GM18909 (cell line): ENCODE measurements around the gene ARHGAP19.

Experiments
- ATAC-seq: cut with Tn5 transposase; IDR thresholded peaks from one replicate; pipeline ENCODE4 v1.9.1; 2021; ENCODE audit warnings: mild to moderate bottlenecking; ENCODE audit not compliant: unreplicated experiment, poor library complexity

The ARHGAP19 gene, protein sequence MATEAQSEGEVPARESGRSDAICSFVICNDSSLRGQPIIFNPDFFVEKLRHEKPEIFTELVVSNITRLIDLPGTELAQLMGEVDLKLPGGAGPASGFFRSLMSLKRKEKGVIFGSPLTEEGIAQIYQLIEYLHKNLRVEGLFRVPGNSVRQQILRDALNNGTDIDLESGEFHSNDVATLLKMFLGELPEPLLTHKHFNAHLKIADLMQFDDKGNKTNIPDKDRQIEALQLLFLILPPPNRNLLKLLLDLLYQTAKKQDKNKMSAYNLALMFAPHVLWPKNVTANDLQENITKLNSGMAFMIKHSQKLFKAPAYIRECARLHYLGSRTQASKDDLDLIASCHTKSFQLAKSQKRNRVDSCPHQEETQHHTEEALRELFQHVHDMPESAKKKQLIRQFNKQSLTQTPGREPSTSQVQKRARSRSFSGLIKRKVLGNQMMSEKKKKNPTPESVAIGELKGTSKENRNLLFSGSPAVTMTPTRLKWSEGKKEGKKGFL

DNA sequence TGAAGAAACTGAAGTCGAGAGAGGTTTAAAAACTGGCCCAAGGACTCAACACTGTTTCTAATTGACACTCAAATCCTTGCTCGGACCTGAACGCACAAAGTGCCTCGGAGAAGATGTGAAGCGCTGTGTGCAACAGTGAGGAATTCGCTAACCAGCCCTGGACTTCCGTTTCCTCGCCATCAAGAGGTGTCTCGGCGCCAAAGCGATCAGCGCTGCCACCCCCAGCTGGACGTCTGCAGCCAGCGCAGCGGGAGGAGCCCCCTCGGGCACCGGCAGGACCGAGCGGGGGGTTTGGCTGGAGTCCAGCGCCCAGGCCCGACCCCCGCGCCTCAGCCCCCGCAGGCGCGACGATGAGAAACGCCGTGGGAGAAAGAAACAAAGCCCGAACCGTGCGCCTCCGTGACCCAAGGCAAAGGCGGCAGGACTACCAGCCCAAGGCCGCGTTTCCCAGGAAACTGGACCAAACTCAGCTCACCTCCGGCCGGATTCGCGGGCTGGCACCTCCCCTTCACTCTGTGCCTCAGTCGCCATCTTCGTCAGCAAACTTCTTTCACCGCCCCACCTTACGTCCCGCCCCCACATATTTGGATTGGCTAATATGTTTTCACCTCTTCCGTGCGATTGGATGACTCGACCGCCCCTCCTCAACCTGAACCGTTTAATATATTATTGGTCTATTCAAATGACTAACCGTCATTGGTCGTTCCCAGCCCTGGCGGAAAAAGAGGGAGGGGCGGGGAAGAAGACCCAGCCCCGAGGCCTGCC is at the start of gene ARHGAP19:
ARHGAP19 (minus strand) TSS at position 541 of the 765 bp plus-strand sequence; CDS start at position 531, 10 bp downstream.
- ATAC-seq = peak; percentile 97

DNA sequence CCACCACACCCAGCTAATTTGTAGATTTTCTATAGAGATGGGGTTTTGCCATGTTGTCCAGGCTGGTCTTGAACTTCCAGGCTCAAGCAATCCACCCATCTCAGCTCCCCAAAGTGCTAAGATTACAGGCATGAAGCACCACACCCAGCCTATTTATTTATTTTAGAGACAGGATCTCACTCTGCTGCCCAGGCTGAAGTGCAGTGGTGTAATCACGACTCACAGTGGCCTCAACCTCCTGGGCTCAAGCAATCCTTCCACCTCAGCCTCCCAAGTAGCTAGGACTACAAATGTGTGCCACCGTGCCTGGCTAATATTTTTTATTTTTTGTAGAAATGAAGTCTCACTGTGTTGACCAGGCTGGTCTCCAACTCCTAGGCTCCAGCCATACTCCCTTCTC is 49.0 kb upstream of the ARHGAP19 start:
- no peak for ATAC-seq

DNA sequence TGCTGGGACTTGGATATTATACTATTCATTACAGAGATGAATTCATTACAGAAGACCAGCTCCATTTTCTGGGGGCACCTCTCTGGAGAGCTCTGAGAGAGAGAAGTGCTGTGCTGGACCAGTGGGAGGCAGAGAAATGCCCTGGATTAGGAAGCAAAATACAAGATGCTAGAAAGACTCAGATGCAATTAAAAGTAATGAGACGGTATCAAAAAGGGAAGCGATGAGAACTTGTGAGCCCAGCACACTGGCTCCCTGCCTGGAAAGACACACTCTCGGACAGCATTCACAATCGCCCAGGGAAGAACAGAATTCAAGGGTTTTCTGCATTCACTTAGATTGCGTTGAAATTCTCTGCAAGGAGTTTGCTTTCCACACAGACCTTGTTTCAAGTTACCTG is 45.6 kb upstream of the ARHGAP19 start:
- no peak for ATAC-seq

DNA sequence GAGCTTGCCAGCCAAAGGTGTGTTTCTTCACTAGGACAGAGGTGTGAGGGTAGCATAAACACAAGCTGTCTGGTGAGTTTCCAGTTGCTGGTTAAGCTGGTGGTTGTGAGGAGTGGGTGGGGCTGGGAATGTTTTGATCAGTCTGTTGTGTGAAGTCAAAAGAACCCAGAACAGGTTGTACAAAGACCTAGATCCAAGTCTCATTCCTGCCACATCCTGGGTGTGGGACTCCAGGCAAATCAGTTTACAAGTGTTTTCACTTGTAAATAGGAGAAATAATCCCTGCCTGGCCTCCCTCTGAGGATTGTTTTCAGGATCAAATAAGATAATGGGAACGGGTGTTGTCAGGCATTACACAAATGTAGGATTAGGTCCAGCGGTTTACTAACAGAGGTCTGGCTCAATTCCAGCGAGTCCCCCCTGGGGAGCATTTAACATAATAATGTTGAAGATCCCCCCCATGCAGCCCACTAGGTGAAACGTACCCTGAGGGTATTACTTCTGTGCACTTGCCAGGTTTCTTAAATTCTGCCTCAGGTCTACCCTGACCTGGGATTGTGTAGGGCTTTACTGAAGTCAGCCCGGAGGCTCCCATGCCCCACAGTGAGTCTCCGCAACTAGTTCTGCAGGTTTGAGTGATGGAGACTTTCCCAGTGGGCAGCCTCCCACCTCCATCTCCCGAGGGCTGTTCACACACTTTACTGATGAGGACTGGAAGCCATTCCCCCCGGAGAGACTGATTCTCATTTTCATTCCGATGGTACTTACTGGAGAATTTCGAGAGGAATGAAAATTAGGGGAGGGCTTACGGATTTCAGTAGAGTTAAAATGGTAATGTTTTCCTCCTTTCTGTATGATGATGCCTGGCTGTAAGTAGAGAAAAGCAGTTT is 44.8 kb upstream of the ARHGAP19 start:
- ATAC-seq = no peak

DNA sequence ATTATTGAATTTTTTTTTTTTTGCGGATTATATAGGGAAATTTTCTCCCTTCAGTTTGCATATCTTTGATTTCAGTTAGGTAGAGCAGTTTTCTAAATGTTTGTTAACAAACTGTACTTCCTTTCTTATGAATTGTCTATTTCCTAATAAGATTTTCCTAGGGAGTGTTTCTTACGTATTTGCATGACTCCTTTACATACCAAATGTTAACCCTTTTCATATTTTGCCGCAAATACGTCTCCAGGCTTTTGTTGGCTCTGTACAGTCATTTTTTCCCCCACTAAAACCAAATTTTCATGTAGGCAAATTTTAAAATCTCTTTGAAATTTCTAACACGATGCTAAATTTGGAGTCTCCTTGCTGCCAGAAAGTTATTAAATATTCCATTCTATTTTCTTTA is 44.0 kb upstream of the ARHGAP19 start:
- ATAC-seq = no peak

DNA sequence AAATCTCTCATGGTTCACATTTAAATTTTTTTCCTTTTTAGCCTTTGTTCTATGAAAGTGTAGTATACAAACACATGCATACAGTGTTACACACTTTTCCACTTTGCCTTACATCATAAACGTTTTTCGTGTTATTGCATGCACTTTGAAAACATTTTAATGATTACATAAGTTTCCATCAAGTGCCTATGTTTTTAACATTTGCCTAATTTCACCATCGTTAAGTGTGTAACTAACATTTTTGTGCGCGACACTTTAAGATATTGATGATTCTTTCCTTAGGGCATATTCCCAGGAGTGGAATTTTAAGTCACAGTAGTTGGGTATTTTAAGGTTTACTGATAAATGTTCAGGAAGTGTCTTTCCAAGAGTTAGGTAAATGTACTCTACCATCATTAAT is 43.6 kb upstream of the ARHGAP19 start:
- no peak for ATAC-seq

DNA sequence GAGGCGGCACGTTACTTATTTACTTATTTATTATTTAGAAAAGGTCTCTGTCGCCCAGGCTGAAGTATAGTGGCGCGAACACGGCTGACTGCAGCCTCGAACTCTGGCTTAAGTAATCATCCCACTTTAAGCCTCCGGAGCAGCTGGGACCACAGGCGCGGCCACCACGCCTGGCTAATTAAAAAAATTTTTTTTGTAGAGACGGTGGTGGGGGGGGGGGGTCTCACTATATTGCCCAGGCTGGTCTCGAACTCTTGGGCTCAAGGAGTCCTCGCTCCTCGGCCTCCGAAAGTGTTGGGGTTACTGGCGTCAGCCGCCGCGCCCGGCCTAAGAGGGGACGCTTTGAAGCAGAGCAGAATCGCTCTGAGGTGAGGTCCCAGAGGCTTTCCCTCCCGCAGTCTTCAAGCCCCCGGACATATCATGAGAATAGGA is 42.8 kb upstream of the ARHGAP19 start:
- ATAC-seq = no peak

DNA sequence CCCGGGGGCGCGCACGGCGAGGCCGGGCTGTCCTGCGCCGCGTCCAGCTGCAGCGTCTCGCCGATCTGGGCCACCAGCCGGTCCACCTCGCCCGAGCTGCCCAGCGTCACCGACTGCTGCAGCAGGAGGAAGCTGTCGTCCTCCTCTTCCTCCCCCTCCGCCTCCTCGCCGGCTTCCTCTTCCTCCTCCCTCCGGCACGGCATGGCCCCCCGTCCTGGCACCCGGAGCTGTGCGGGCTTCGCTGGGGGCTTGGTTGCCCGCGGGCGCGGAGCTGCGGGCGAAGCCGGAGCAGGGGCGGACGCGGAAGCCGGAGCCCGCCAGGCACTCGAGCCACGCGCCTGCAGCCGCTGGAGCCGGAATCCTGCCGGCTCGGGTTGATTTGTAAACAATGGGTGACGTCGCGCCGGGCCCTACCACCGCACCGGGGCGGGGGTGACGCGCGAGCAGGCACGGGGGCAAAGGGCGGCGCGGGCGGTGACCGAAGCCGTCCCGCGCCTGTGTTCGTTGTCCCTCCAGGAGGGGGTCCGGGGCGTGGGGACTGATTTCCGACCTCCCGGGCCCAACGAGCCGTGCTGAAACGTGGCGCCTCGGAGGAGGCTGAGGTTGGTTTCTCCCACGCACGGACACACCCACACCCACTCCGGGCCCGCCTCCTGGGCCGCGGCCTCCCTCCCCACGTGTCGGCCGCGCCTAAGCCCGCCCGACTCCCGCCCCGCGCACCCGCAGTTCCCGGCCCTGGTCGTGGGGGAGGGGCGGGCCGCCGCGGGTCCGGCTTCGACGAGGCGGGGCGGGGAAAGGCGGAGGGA is 42.1 kb upstream of the ARHGAP19 start, which contains the start of gene FRAT2:
FRAT2 (minus strand) TSS at position 360 of the 806 bp plus-strand sequence; CDS start at position 203, 157 bp downstream.
- ATAC-seq = peak; percentile 84

DNA sequence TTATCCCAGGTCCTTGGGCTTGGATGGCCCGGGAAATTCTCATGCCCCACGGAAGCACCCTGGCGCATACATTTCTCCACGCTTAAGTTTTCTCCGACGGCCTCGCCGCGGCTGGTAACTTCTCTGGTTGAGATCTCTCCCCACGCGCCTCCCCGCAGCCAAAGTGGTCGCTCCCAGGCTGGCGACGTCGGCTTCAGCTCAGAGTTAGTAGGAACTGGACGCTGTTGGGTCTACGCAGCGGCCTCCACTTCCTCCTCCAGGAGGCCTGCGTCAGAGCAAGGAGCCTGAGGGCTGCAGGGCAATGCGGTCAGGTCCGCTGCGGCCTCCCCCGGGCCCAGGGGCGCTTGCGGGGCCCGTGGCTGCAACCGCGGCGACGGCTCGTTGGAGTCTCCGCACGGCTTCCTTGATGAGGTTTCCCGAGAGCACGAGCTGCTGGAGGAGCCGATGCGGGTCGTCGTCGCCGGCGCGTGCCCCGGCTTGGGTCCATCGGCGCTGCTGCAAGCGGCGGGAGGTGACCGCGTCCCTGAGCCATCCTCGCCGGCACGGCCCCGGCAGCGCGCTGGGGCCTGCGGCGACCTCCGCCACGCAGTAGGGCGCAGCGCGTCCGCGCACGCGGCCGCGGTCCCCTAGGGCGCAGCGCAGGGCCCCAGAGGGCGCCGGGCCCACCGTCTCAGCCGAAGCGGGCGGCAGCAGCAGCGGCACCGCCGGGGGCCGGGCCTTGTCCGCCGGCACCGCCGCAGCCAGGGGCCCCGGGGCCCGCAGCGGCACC is 41.3 kb upstream of the ARHGAP19 start:
- ATAC-seq = peak; percentile 26

DNA sequence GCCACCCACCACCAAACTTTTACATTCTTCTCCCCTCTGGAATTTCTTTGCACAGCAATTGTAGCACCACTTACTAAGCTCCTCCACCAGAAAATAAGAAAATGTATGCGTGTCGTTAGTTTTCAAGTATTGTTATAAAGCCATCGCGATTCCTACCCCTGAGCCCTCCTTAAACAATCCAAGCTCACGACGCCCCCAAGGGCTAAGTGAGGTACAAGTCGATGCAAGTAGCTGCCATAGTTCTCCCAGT is 40.8 kb upstream of the ARHGAP19 start:
- no peak for ATAC-seq

DNA sequence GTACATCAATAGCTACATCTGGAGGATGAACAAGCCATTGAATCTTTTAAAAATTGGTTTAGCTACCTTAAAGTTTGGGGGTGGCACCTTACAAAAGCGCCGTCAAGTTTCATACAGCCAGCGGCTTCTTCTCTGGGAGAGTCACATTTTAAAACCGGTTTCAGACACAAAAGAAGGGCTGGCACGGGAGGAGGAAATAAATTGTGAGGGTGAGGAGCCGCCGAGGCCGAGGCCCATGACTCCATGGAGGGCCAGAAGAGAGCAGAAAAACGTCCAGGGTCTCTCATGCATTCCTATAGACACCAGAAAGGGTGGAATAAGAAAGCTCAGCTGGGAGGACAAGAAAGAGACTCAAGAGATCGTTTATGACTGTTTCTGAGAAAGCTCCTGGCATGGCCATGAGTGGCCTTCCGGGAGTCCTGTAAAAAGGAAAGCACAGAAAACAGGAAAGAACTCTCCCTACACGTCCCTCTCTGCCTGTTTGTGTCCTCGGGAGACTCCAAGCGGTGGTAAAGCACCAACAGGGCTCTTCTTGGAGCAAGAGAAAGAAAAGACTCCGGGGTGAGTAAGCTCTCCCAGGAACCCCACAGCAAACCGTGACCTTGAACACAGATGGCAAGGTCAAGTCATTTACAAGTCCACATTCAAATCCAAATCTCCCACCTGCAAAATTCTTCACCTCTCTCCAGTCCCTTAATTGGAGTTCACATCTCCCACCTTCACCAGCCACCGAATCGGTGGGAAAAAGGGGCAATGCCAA is 40.3 kb upstream of the ARHGAP19 start:
- ATAC-seq = no peak

DNA sequence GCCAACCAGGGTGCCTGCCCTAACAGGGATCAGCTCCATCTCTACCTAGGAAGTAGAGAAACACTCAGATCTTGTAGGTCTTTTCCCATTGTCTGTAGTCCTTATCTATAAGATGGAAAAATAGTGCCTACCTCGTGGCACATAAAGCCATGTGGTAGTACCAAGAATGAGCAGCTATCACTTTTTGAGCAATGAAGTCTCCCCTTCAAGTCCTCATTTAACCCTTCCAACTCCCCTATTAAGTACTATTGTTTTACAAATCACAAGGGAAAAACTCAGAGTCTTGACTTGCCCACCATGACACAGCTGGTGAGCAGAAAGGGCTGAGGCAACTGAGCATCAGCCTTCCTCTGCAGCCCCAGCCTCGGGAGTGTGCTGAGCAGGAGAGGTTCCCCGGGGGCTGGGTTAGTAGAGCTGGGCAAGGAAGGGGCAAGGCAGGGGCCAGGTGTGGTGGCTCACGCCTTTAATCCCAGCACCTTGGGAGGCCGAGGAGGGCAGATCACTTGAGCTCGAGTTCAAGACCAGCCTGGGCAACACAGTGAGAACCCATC is 38.8 kb upstream of the ARHGAP19 start:
- ATAC-seq = no peak

DNA sequence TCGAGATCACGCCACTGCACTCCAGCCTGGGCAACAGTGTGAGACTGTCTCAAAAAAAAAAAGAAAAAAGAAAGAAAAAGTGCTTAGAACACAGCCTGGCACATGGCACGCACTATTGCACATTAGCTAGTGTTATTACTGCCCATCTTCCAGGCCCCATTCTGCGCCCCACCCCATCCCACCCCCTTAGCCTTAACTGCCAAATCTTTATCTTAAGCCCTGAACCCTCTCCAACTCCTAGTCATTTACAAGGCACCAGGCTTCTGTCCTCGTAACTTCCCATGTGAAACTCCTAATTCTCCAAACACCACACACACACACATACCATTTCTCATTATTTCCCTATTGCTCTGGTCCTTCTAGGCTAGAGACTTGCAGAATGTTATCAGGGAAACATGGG is 37.3 kb upstream of the ARHGAP19 start:
- ATAC-seq = no peak

DNA sequence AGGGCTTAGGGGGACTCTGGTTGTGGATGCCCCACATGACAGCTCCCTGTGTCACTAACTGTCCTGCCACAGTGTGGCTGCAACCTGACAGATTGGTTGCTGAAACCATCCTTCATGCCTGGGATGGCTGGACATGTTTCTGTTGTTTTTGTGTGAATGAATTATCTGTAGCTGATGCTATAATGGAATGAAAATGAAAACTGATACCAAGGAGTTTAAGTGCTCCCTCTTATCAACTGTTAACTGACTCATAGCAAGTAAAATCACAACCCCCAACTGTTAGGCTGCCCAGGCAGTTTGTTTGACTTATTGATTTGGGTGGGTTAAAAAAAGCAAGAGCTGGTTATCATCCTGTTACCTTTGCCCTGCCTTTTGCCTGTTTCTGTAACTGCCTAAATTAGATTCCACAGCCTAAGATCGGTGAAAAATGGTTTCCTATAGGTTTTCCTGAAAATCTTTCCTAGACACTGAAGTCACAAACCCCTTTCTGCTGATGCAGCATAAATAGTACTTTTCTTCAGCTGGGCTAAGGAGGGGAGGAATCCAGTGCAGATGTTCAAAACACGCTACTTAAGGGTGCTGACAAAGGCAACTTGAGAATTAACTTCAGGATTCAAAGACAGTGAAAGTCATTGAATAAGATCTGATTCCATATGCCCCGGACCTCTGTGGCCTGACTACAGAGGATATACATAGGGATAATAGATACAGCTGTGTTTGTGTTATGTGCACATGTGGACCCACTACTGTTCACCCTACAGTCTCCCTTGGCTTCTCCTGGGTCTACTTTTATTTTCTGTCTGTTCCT is 36.4 kb upstream of the ARHGAP19 start:
- ATAC-seq = no peak

DNA sequence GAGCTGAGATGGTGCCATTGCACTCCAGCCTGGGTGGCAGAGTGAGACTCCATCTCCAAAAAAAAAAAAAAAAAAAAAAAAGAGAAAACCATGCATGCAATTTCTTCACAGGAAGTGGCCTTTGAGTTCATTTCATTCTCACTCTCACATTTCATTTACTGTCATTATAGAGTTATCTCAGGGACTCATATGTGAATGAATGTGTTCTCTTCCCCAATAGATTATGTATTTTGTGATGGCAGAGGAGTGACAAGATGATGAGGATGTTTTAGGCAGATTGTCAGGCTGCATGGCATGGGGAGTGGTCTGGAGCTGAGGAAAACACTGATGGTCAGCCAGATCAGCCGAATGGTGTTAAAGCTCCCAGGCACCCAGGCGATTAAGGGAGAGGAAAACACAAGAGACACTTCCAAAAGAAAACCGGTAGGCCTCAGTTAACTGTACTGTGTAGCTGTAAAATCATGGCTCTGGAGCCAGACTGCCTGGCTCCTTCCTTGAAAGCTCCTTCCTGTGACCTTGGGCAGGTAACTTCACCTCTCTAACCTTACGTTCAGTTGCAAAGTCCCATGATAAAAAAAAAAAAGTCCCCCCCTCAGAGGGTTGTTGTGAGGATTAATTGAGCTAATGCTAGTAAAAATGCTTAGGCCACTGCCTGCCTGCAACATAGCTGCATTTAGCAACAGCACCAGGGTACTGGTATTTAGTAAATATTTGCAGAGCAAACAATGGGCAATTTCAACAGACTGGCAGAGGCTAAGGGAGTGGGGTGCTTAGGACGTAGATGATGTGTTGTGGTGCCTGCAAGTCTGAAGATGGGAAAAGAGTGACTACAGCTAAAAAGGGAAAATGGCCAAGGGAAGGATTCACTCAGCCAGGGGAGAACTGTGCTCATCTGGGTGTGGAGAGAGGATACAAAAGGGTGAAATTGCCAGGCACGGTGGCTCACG is 35.2 kb upstream of the ARHGAP19 start:
- no peak for ATAC-seq

DNA sequence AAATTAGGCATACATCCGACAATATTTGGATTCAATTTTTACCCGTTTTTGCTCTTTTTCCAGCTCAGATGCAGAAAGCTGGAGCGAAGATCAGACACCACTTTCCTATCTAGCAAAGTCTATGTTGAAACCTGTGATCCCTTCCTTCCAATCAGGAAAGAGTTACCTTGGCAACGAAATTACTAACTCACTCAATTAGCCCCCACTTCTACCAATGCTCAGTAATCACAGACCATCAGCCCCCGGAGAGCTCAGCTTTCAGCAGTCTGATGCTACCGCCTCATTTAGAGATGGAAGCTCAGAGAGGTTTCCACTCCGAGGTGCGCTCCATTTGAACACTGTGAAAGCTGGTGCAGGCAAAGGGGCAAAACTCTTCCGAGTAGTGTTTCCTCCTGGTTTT is 33.3 kb upstream of the ARHGAP19 start:
- ATAC-seq = no peak
